H9 (cell line): ENCODE results near the gene ANK3. TPM values are rescaled to one million over a fixed set of nuclear protein-coding genes. Genes with fewer than 3 reads are reported as not detected.

Source experiments
- DNase-seq: peaks from one replicate; pipeline ENCODE4 v3.0.0-alpha.2; 2017
- H2AFZ ChIP-seq: one replicate; pipeline ENCODE4 v1.6.1; 2013; ENCODE audit warnings: mild to moderate bottlenecking, low read length, control low read depth, moderate library complexity
- H2AK5ac ChIP-seq: 2 replicates; pipeline ENCODE4 v1.6.1; 2013; ENCODE audit warnings: low read length, control low read depth, mixed read lengths; ENCODE audit not compliant: insufficient read length
- H2BK120ac ChIP-seq: one replicate; pipeline ENCODE4 v1.6.1; 2013; ENCODE audit warnings: low read depth, mild to moderate bottlenecking, low read length, control low read depth, inconsistent platforms; ENCODE audit not compliant: poor library complexity, severe bottlenecking
- H2BK12ac ChIP-seq: 2 replicates; pipeline ENCODE4 v1.6.1; 2013; ENCODE audit warnings: low read length, control low read depth, mixed read lengths, low read depth; ENCODE audit not compliant: insufficient read length
- H2BK15ac ChIP-seq: 2 replicates; pipeline ENCODE4 v1.6.1; 2013; ENCODE audit warnings: low read depth, low read length, control low read depth
- H2BK20ac ChIP-seq: one replicate; pipeline ENCODE4 v1.6.1; 2013; ENCODE audit warnings: low read depth, mild to moderate bottlenecking, low read length, control low read depth, inconsistent platforms; ENCODE audit not compliant: poor library complexity, severe bottlenecking
- H2BK5ac ChIP-seq: 2 replicates; pipeline ENCODE4 v1.6.1; 2013; ENCODE audit warnings: low read length, control low read depth, mixed read lengths; ENCODE audit not compliant: insufficient read length
- H3K14ac ChIP-seq: 2 replicates; pipeline ENCODE4 v1.6.1; 2013; ENCODE audit warnings: low read length, control low read depth; ENCODE audit not compliant: insufficient read depth
- H3K18ac ChIP-seq: 2 replicates; pipeline ENCODE4 v1.6.1; 2013; ENCODE audit warnings: low read depth, mild to moderate bottlenecking, mixed read lengths, low read length, control low read depth; ENCODE audit not compliant: insufficient read length
- H3K23ac ChIP-seq: 2 replicates; pipeline ENCODE4 v1.6.1; 2013; ENCODE audit warnings: low read length, control low read depth, mixed read lengths, low read depth; ENCODE audit not compliant: insufficient read length
- H3K23me2 ChIP-seq: 2 replicates; pipeline ENCODE4 v1.6.1; 2013; ENCODE audit warnings: low read depth, mild to moderate bottlenecking, mixed read lengths, low read length, control low read depth; ENCODE audit not compliant: insufficient read length, poor library complexity, severe bottlenecking
- H3K27ac ChIP-seq: 2 replicates; pipeline ENCODE4 v1.5.1; 2013; ENCODE audit warnings: low read length, control low read depth, mixed read lengths, low read depth; ENCODE audit not compliant: insufficient read length
- H3K27me3 ChIP-seq: 2 replicates; pipeline ENCODE4 v1.6.1; 2013; ENCODE audit warnings: low read length, control low read depth, inconsistent platforms; ENCODE audit not compliant: insufficient read depth
- H3K4ac ChIP-seq: 2 replicates; pipeline ENCODE4 v1.6.1; 2013; ENCODE audit warnings: low read depth, mild to moderate bottlenecking, control low read depth, inconsistent platforms, low read length, moderate library complexity
- H3K4me1 ChIP-seq: 2 replicates; pipeline ENCODE4 v1.6.1; 2013; ENCODE audit warnings: low read length, control low read depth, inconsistent platforms; ENCODE audit not compliant: insufficient read depth
- H3K4me2 ChIP-seq: 2 replicates; pipeline ENCODE4 v1.6.1; 2013; ENCODE audit warnings: low read length, control low read depth, mixed read lengths; ENCODE audit not compliant: insufficient read length, insufficient read depth
- H3K56ac ChIP-seq: 2 replicates; pipeline ENCODE4 v1.6.1; 2013; ENCODE audit warnings: low read depth, mild to moderate bottlenecking, mixed read lengths, low read length, control low read depth; ENCODE audit not compliant: insufficient read length
- H3K79me1 ChIP-seq: 2 replicates; pipeline ENCODE4 v1.6.1; 2013; ENCODE audit warnings: low read depth, mild to moderate bottlenecking, moderate library complexity, low read length, control low read depth, inconsistent platforms; ENCODE audit not compliant: insufficient read depth, poor library complexity, severe bottlenecking
- H3K79me2 ChIP-seq: 2 replicates; pipeline ENCODE4 v1.6.1; 2013; ENCODE audit warnings: low read length, control low read depth, inconsistent platforms; ENCODE audit not compliant: insufficient read depth
- H3K9ac ChIP-seq: 2 replicates; pipeline ENCODE4 v1.6.1; 2013; ENCODE audit warnings: low read length, control low read depth, mixed read lengths; ENCODE audit not compliant: insufficient read length; ENCODE audit errors: extremely low read depth
- H3K9me3 ChIP-seq: one replicate; pipeline ENCODE4 v1.6.1; 2013; ENCODE audit warnings: low read depth, low read length, inconsistent platforms; ENCODE audit not compliant: control insufficient read depth
- H3T11ph ChIP-seq: one replicate; pipeline ENCODE4 v1.6.1; 2013; ENCODE audit warnings: mild to moderate bottlenecking, low read length, control low read depth, inconsistent platforms
- H4K20me1 ChIP-seq: one replicate; pipeline ENCODE4 v1.6.1; 2013; ENCODE audit not compliant: control insufficient read depth, insufficient read length, insufficient read depth
- H4K5ac ChIP-seq: 2 replicates; pipeline ENCODE4 v1.6.1; 2013; ENCODE audit warnings: low read depth, mild to moderate bottlenecking, mixed read lengths, low read length, control low read depth; ENCODE audit not compliant: insufficient read length
- H4K8ac ChIP-seq: replicated peaks from 2 replicates; pipeline ENCODE4 v1.6.1; 2013; ENCODE audit warnings: low read length, control low read depth, mixed read lengths, low read depth; ENCODE audit not compliant: insufficient read length
- H4K91ac ChIP-seq: 2 replicates; pipeline ENCODE4 v1.6.1; 2013; ENCODE audit warnings: low read depth, mild to moderate bottlenecking, moderate library complexity, mixed read lengths, low read length, control low read depth; ENCODE audit not compliant: insufficient read length
- H3K27ac Mint-ChIP-seq, 3 experiments: 2 replicates in 2 of 3; 3 replicates in 1 of 3; pipeline ENCODE4 v1.8.0; 2020 to 2021; ENCODE audit warnings: mixed read lengths in 3 of 3, mild to moderate bottlenecking in 1 of 3, moderate library complexity in 1 of 3
- H3K27me3 Mint-ChIP-seq: 2 replicates; pipeline ENCODE4 v1.8.0; 2021; ENCODE audit warnings: low read depth, mild to moderate bottlenecking, moderate library complexity, mixed read lengths
- H3K36me3 Mint-ChIP-seq, 3 experiments: 2 replicates in 2 of 3; 3 replicates in 1 of 3; pipeline ENCODE4 v1.8.0; 2020 to 2021; ENCODE audit warnings: low read depth in 3 of 3, mixed read lengths in 3 of 3; ENCODE audit not compliant: insufficient read depth in 1 of 3
- H3K4me1 Mint-ChIP-seq, 2 experiments: 2 replicates each; pipeline ENCODE4 v1.8.0; 2020; ENCODE audit warnings: mixed read lengths in 2 of 2
- H3K4me3 Mint-ChIP-seq, 2 experiments: 2 replicates in 1 of 2; 3 replicates in 1 of 2; pipeline ENCODE4 v1.8.0; 2020 to 2021; ENCODE audit warnings: mild to moderate bottlenecking in 2 of 2, mixed read lengths in 2 of 2, moderate library complexity in 1 of 2
- H3K9me3 Mint-ChIP-seq, 2 experiments: 2 replicates in 1 of 2; 3 replicates in 1 of 2; pipeline ENCODE4 v1.8.0; 2020; ENCODE audit warnings: mild to moderate bottlenecking in 2 of 2, mixed read lengths in 2 of 2, moderate library complexity in 1 of 2
- WGBS: extraction: QIAGEN DNeasy Blood & Tissue Kit; methylation state at CpG from one replicate; pipeline ENCODE4 v1.1.7; 2013; ENCODE audit warnings: missing lambda C conversion rate, low lambda C conversion rate, mixed read lengths; ENCODE audit not compliant: insufficient read length; ENCODE audit errors: extremely low coverage; 5-methylcytosine and 5-hydroxymethylcytosine counted together
- total RNA-seq: library from RNA; stranded (reverse); gene quantifications from 2 replicates; pipeline ENCODE4 v1.2.1, GENCODE V29; 2021
- TF ChIP-seq, protein P1 (sequence below): fragments of 200-600 bp; sonication (generic); conservative IDR thresholded peaks from 3 replicates; pipeline ENCODE4 v1.8.0; 2021; ENCODE audit warnings: antibody characterized with exemption, mild to moderate bottlenecking

Gene ANK3
- total RNA-seq, 1 experiment from 2014 or later: 59.6 TPM

GRCh38 chr10:60123172-60123571 is 266.5 kb downstream of the ANK3 start:
- H3K27me3 Mint-ChIP-seq: no peaks in the 10 kb centered on the region
- no peak overlapping the region for H3K27ac ChIP-seq

More at GRCh38 chr10:60123172-60123571, 266.5 kb downstream of the ANK3 start:
- H4K5ac ChIP-seq: no peak overlapping the region
- no peak overlapping the region for H2BK12ac ChIP-seq
- no CpG with 5 or more reads among the region's 3 CpGs for whole genome bisulfite sequencing
- no peaks in the 10 kb centered on the region for H3K9me3 ChIP-seq
- H3K9ac ChIP-seq: no peak overlapping the region
- no peaks in the 10 kb centered on the region for H3K79me2 ChIP-seq
- TF ChIP-seq, protein P1, sequence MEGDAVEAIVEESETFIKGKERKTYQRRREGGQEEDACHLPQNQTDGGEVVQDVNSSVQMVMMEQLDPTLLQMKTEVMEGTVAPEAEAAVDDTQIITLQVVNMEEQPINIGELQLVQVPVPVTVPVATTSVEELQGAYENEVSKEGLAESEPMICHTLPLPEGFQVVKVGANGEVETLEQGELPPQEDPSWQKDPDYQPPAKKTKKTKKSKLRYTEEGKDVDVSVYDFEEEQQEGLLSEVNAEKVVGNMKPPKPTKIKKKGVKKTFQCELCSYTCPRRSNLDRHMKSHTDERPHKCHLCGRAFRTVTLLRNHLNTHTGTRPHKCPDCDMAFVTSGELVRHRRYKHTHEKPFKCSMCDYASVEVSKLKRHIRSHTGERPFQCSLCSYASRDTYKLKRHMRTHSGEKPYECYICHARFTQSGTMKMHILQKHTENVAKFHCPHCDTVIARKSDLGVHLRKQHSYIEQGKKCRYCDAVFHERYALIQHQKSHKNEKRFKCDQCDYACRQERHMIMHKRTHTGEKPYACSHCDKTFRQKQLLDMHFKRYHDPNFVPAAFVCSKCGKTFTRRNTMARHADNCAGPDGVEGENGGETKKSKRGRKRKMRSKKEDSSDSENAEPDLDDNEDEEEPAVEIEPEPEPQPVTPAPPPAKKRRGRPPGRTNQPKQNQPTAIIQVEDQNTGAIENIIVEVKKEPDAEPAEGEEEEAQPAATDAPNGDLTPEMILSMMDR: no peak
- no peak overlapping the region for H2BK5ac ChIP-seq
- no peak overlapping the region for H3K4me2 ChIP-seq
- no peaks in the 10 kb centered on the region for H3K4me1 ChIP-seq
- H3K9me3 Mint-ChIP-seq: no peaks in the 10 kb centered on the region
- no peaks in the 10 kb centered on the region for H3K27me3 ChIP-seq
- H2BK15ac ChIP-seq: no peak overlapping the region
- no peaks in the 10 kb centered on the region for H3K23me2 ChIP-seq
- H3K23ac ChIP-seq: no peak overlapping the region
- H3K56ac ChIP-seq: no peak overlapping the region
- DNase-seq: no peak
- H4K8ac ChIP-seq: no peak overlapping the region
- no peak overlapping the region for H3K14ac ChIP-seq
- H3K36me3 Mint-ChIP-seq: no peaks in the 10 kb centered on the region; a peak in 2 of 7 replicates
- no peaks in the 10 kb centered on the region for H3K4me1 Mint-ChIP-seq
- no peak overlapping the region for H3K27ac Mint-ChIP-seq
- no peak overlapping the region for H2BK120ac ChIP-seq
- no peaks in the 10 kb centered on the region for H4K20me1 ChIP-seq
- no peak overlapping the region for H3K18ac ChIP-seq
- H2AFZ ChIP-seq: no peak overlapping the region
- H3T11ph ChIP-seq: no peak overlapping the region
- H3K4me3 Mint-ChIP-seq: no peak overlapping the region
- no peak overlapping the region for H4K91ac ChIP-seq
- no peaks in the 10 kb centered on the region for H3K79me1 ChIP-seq
- H2AK5ac ChIP-seq: no peak overlapping the region
- H3K4ac ChIP-seq: no peak overlapping the region
- no peak overlapping the region for H2BK20ac ChIP-seq
